ENCODE results near the gene ARPIN. TPM values are rescaled to one million over a fixed set of nuclear protein-coding genes. Genes with fewer than 3 reads are reported as not detected.
"Not testable (repeated sequence)": the region's sequence is repeated elsewhere in the genome, so short reads cannot be mapped to it uniquely, and the experiment has no call there.

The ARPIN gene
- total and polyA plus RNA-seq, 9 of the 15 experiments (the other 6 are each of a cell fraction or from before 2014, with no cell fraction given), result not detected

DNA sequence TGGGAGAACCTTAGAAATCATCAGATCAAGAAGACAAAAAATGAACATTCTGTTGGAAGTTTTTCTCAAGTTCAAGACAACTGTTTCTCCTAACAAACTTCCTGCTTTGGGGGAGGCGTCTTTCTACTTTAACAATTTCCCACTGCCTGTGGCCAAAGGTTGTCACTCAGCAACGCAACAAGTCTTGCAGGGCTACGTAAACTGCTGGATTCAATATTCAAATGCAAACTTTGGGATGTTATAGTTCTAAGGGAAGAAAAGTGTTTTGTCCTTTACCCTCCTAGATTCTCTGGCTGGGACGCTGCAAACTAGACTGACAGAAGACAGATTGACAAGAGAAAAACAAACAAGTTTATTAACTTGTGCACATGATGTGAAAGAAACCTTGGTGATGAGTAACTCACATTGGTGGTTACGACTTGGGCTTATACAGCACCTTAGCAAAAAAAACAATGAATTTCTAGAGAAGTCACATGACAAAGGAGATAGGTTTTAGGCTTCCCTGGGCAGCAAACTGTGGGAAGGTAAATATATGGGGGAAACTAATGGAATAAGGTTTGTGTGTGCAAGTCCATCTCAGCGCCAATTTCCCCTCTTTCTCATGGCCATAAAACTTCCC is 34.0 kb upstream of the ARPIN start (continued):
- TF ChIP-seq, protein P1, sequence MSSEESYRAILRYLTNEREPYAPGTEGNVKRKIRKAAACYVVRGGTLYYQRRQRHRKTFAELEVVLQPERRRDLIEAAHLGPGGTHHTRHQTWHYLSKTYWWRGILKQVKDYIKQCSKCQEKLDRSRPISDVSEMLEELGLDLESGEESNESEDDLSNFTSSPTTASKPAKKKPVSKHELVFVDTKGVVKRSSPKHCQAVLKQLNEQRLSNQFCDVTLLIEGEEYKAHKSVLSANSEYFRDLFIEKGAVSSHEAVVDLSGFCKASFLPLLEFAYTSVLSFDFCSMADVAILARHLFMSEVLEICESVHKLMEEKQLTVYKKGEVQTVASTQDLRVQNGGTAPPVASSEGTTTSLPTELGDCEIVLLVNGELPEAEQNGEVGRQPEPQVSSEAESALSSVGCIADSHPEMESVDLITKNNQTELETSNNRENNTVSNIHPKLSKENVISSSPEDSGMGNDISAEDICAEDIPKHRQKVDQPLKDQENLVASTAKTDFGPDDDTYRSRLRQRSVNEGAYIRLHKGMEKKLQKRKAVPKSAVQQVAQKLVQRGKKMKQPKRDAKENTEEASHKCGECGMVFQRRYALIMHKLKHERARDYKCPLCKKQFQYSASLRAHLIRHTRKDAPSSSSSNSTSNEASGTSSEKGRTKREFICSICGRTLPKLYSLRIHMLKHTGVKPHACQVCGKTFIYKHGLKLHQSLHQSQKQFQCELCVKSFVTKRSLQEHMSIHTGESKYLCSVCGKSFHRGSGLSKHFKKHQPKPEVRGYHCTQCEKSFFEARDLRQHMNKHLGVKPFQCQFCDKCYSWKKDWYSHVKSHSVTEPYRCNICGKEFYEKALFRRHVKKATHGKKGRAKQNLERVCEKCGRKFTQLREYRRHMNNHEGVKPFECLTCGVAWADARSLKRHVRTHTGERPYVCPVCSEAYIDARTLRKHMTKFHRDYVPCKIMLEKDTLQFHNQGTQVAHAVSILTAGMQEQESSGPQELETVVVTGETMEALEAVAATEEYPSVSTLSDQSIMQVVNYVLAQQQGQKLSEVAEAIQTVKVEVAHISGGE (CRISPR knock-in tag; IDR thresholded peaks at IDR 0.05), result 0 out of 6 replicates have a peak, but pooled peaks of 1 of the 3 experiments have one; percentile 38
- TF ChIP-seq ZKSCAN8 (CRISPR knock-in tag; IDR thresholded peaks at IDR 0.05) (no peak), KDM4B (IDR thresholded peaks at IDR 0.05; ENCODE audit: borderline replicate concordance in 2 of 2, low read depth in 1 of 2) (no peak), RAD51 (IDR thresholded peaks at IDR 0.05; ENCODE audit: borderline replicate concordance, low read depth) (peak; percentile 45; the same call in 1 of the 2 replicates), CBX2 (IDR thresholded peaks at IDR 0.05; ENCODE audit: insufficient read depth, low read length, poor library complexity, severe bottlenecking) (no peak)

- H3K4me1 ChIP-seq (replicated peaks in 1 of 2; ENCODE audit: control insufficient read depth in 2 of 2, insufficient read depth in 2 of 2, low read length in 2 of 2), result peaks cover 0 to 14% of the 10 kb centered on the region in 2 experiments; a peak in 3 of 5 replicates
- H3K9me1 ChIP-seq (ENCODE audit: control insufficient read depth, insufficient read depth, low read length); H3K36me3 ChIP-seq (ENCODE audit: control insufficient read depth, insufficient read depth, low read length); CTCF ChIA-PET (ENCODE audit: low intra/inter-chr PET ratio); BruUV-seq (replicated peaks); DNase-seq (ENCODE audit: extremely low read depth in 1 of 4, low spot score in 3 of 4); H3K9ac ChIP-seq (ENCODE audit: insufficient read depth in 1 of 2, low read depth in 2 of 2, low read length in 2 of 2); H3K4me3 ChIP-seq; in situ Hi-C loops (cut with MboI); H3K27me3 ChIP-seq (ENCODE audit: control insufficient read depth in 2 of 2, insufficient read depth in 2 of 2, low read length in 2 of 2); intact Hi-C loops (cut with micrococcal nuclease); H3K79me2 ChIP-seq (ENCODE audit: control insufficient read depth, insufficient read depth, low read length); POLR2A ChIA-PET; FAIRE-seq; H4K20me1 ChIP-seq (replicated peaks; ENCODE audit: control insufficient read depth, insufficient read depth, low read length); H3K27ac ChIP-seq (ENCODE audit: extremely low read depth, low read depth, low read length); H3K9me3 ChIP-seq (replicated peaks; ENCODE audit: control insufficient read depth, insufficient read depth, low read depth, low read length); ATAC-seq; H3K4me2 ChIP-seq (ENCODE audit: insufficient read depth, low read length); H2AFZ ChIP-seq (ENCODE audit: low read depth, low read length): not testable (repeated sequence)
- 36% methylated on average over 6 of the region's 6 CpGs for WGBS (ENCODE audit: insufficient coverage, low coverage, missing lambda C conversion rate)
Observed at GRCh38 chr15:89943721-89944120, 31.0 kb upstream of the ARPIN start.
